Hippocampal formation (tissue), 2 donors: Measurements from ENCODE around the gene FECH.
A peak's percentile ranks its signal among the peaks of the same experiment; 100 is the strongest.

Experiments
- DNase-seq, 2 donors: peaks; one replicate each; lab custom pipeline; 2025; lab: John Stamatoyannopoulos, UW

FECH gene

GRCh38 chr18:57581301-57581934, 5.1 kb downstream of the FECH start:
- DNase-seq: no peak

- no peak for DNase-seq
Measured at GRCh38 chr18:57579934-57580333, 6.6 kb downstream of the FECH start.

GRCh38 chr18:57576316-57576715, 10.2 kb downstream of the FECH start:
- DNase-seq: no peak

- no peak for DNase-seq
Measured at GRCh38 chr18:57575542-57575941, 11.0 kb downstream of the FECH start.

- DNase-seq: no peak
Measured at GRCh38 chr18:57574866-57575265, 11.6 kb downstream of the FECH start.

GRCh38 chr18:57570162-57570561, 16.3 kb downstream of the FECH start:
- no peak for DNase-seq

GRCh38 chr18:57569133-57569532, 17.4 kb downstream of the FECH start:
- DNase-seq: no peak

- peak in 1 of 2 donors; percentile 26 for DNase-seq
Measured at GRCh38 chr18:57561728-57562423, 24.6 kb downstream of the FECH start.

- no peak for DNase-seq
Measured at GRCh38 chr18:57561261-57561660, 25.2 kb downstream of the FECH start.

- no peak for DNase-seq
Measured at GRCh38 chr18:57559314-57559713, 27.2 kb downstream of the FECH start.

GRCh38 chr18:57555134-57555533, 31.4 kb downstream of the FECH start:
- no peak for DNase-seq

GRCh38 chr18:57550510-57550909, 36.0 kb downstream of the FECH start:
- no peak for DNase-seq

- DNase-seq: no peak
Measured at GRCh38 chr18:57547260-57547659, 39.2 kb downstream of the FECH start.

GRCh38 chr18:57544936-57545660, 41.4 kb downstream of the FECH start:
- DNase-seq: no peak

GRCh38 chr18:57543560-57543959, 42.9 kb downstream of the FECH start:
- DNase-seq: no peak

- DNase-seq: no peak
Measured at GRCh38 chr18:57542812-57543427, 43.6 kb downstream of the FECH start.

GRCh38 chr18:57542126-57542525, 44.4 kb downstream of the FECH start:
- DNase-seq: no peak

- DNase-seq: no peak
Measured at GRCh38 chr18:57539702-57540101, 46.8 kb downstream of the FECH start.

- no peak for DNase-seq
Measured at GRCh38 chr18:57538614-57539013, 47.9 kb downstream of the FECH start.

- DNase-seq: no peak
Measured at GRCh38 chr18:57534511-57534909, 52.0 kb downstream of the FECH start.

- no peak for DNase-seq
Measured at GRCh38 chr18:57533868-57534510, 52.5 kb downstream of the FECH start.
